ENCODE data around the gene IFT27. TPM values are rescaled to one million over a fixed set of nuclear protein-coding genes. Genes with fewer than 3 reads are reported as not detected.

The IFT27 gene
- total and polyA plus RNA-seq, 2 of the 4 experiments (the other 2 are of a cell fraction) = 14.5 to 26.9 TPM

DNA sequence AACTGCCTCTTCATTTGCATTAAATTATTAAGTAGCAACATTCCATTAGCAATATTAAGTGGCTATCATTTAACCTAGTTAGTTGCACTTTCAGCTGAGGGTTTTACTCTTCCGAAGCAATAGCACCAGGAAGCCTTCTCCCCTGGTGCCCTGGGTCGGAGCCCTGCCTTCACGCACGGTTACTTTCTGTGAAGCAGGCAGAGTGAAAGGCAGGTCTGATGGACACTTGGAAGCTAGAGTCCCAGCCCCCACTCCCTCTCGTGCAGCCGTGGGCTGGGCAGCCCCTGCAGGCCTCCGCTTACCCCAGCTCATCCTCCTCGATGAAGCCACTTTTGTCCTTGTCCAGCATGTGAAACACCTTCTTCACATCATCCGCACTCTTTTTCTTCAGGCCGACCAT lies 38.9 kb upstream of the IFT27 start:
- Histone ChIP-seq H3K27ac (ENCODE audit: insufficient read depth, low read length) (no peak overlapping the region), H4K20me1 (ENCODE audit: insufficient read depth, low read length) (no peaks in the 10 kb centered on the region), H2AK5ac (ENCODE audit: low read depth, low read length) (no peak overlapping the region), H3K4me3 (ENCODE audit: insufficient read depth, low read depth, low read length) (no peak overlapping the region), H3K18ac (ENCODE audit: low read depth, low read length) (no peak overlapping the region), H2BK120ac (ENCODE audit: low read depth, low read length) (no peak overlapping the region), H3K79me1 (ENCODE audit: low read depth in 1 of 2, low read length in 2 of 2) (no peaks in the 10 kb centered on the region), H3K9me3 (ENCODE audit: control insufficient read depth, insufficient read depth, low read length) (no peaks in the 10 kb centered on the region), H3K9me1 (ENCODE audit: insufficient read depth, low read length) (no peaks in the 10 kb centered on the region), H3K56ac (ENCODE audit: extremely low read depth, insufficient read depth, low read length) (no peak overlapping the region), H3K4me1 (ENCODE audit: control insufficient read depth, insufficient read depth, low read length) (no peaks in the 10 kb centered on the region), H4K5ac (ENCODE audit: low read depth, low read length) (no peak overlapping the region), H2AK9ac (replicated peaks; ENCODE audit: low read depth, low read length, poor library complexity) (no peak overlapping the region), H3K23ac (ENCODE audit: low read depth, low read length) (no peak overlapping the region), H3K4me2 (ENCODE audit: low read depth, low read length) (no peak overlapping the region), H2BK20ac (ENCODE audit: low read depth, low read length) (no peak overlapping the region), H2BK15ac (ENCODE audit: low read depth, low read length) (no peak overlapping the region), H2BK5ac (ENCODE audit: low read depth, low read length, poor library complexity, severe bottlenecking) (no peak overlapping the region), H3K14ac (replicated peaks; ENCODE audit: low read depth, low read length) (no peak overlapping the region), H3K9ac (ENCODE audit: low read depth, low read length) (no peak overlapping the region), H3K36me3 (ENCODE audit: control insufficient read depth, insufficient read depth, low read length) (no peaks in the 10 kb centered on the region), H3K4ac (ENCODE audit: low read depth, low read length) (no peak overlapping the region), H2AFZ (replicated peaks; ENCODE audit: low read length, poor library complexity) (no peak overlapping the region), H4K8ac (ENCODE audit: low read depth in 2 of 2, low read length in 2 of 2) (no peak overlapping the region), H3K27me3 (ENCODE audit: control insufficient read depth, insufficient read depth, low read length) (peaks cover 80% of the 10 kb centered on the region), H4K91ac (ENCODE audit: insufficient read depth, low read depth, low read length) (no peak overlapping the region)
- POLR2A ChIA-PET (ENCODE audit: unreplicated experiment) = no interaction called here
- CTCF ChIA-PET = no interaction called here
- TF ChIP-seq NFE2L2 (IDR thresholded peaks at IDR 0.05; ENCODE audit: low read depth, low read length) = no peak
- no peak for TF ChIP-seq MAFK (IDR thresholded peaks at IDR 0.05; ENCODE audit: low read depth, low read length)
- no peak for TF ChIP-seq RFX5 (IDR thresholded peaks at IDR 0.05; ENCODE audit: low read depth, low read length)
- no peak for TF ChIP-seq BHLHE40 (IDR thresholded peaks at IDR 0.05; ENCODE audit: low read depth, low read length)
- TF ChIP-seq MAZ (IDR thresholded peaks at IDR 0.05; ENCODE audit: borderline replicate concordance, low read depth, low read length) = no peak
- TF ChIP-seq MXI1 (IDR thresholded peaks at IDR 0.05; ENCODE audit: borderline replicate concordance, low read depth, low read length) = no peak
- TF ChIP-seq, protein P1, sequence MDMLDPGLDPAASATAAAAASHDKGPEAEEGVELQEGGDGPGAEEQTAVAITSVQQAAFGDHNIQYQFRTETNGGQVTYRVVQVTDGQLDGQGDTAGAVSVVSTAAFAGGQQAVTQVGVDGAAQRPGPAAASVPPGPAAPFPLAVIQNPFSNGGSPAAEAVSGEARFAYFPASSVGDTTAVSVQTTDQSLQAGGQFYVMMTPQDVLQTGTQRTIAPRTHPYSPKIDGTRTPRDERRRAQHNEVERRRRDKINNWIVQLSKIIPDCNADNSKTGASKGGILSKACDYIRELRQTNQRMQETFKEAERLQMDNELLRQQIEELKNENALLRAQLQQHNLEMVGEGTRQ (IDR thresholded peaks at IDR 0.05; ENCODE audit: low read depth, low read length) = no peak
- no peak for TF ChIP-seq FOS (IDR thresholded peaks at IDR 0.05; ENCODE audit: low read depth, low read length)
- no peak for TF ChIP-seq CEBPB (IDR thresholded peaks at IDR 0.05; ENCODE audit: low read depth, low read length)
- TF ChIP-seq, protein P2, sequence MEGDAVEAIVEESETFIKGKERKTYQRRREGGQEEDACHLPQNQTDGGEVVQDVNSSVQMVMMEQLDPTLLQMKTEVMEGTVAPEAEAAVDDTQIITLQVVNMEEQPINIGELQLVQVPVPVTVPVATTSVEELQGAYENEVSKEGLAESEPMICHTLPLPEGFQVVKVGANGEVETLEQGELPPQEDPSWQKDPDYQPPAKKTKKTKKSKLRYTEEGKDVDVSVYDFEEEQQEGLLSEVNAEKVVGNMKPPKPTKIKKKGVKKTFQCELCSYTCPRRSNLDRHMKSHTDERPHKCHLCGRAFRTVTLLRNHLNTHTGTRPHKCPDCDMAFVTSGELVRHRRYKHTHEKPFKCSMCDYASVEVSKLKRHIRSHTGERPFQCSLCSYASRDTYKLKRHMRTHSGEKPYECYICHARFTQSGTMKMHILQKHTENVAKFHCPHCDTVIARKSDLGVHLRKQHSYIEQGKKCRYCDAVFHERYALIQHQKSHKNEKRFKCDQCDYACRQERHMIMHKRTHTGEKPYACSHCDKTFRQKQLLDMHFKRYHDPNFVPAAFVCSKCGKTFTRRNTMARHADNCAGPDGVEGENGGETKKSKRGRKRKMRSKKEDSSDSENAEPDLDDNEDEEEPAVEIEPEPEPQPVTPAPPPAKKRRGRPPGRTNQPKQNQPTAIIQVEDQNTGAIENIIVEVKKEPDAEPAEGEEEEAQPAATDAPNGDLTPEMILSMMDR (conservative IDR thresholded peaks at IDR 0.05; ENCODE audit: low read depth, low read length) = no peak
- TF ChIP-seq CHD1 (IDR thresholded peaks at IDR 0.05; ENCODE audit: low read depth, low read length) = no peak
- TF ChIP-seq RAD21 (IDR thresholded peaks at IDR 0.05; ENCODE audit: low read length) = no peak
- TF ChIP-seq SMC3 (IDR thresholded peaks at IDR 0.05; ENCODE audit: low read depth, low read length) = no peak
- TF ChIP-seq, protein P3, sequence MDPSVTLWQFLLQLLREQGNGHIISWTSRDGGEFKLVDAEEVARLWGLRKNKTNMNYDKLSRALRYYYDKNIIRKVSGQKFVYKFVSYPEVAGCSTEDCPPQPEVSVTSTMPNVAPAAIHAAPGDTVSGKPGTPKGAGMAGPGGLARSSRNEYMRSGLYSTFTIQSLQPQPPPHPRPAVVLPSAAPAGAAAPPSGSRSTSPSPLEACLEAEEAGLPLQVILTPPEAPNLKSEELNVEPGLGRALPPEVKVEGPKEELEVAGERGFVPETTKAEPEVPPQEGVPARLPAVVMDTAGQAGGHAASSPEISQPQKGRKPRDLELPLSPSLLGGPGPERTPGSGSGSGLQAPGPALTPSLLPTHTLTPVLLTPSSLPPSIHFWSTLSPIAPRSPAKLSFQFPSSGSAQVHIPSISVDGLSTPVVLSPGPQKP (IDR thresholded peaks at IDR 0.05; ENCODE audit: borderline replicate concordance, low read depth, low read length) = no peak
- no peak for TF ChIP-seq RCOR1 (IDR thresholded peaks at IDR 0.05; ENCODE audit: insufficient replicate concordance, low read length)
- TF ChIP-seq POLR2A (IDR thresholded peaks at IDR 0.05; ENCODE audit: low read depth, low read length) = no peak
- in situ Hi-C loops (cut with MboI; ENCODE audit: low sequenced_read_pairs) (no loop called here), intact Hi-C loops (cut with micrococcal nuclease) (no loop called here), dilution Hi-C loops (cut with HindIII; ENCODE audit: low sequenced_read_pairs, unreplicated experiment) (no loop called here)
- BruUV-seq (replicated peaks) = no TSS peak
- ATAC-seq (ENCODE audit: low read depth) = no peak
- no CpG with 5 or more reads among the region's 10 CpGs for WGBS, 2 experiments (ENCODE audit: extremely low coverage in 2 of 2, insufficient read length in 1 of 2)
- DNase-seq = no peak

All from IMR-90 (cell line).